ENCODE results near the gene MLLT1. TPM values are rescaled to one million over a fixed set of nuclear protein-coding genes. Genes with fewer than 3 reads are reported as not detected.

The MLLT1 gene
- total RNA-seq, 4 donors from 2014 or later, result 21.5 to 46.9 (median 33.4) TPM

- no peaks in the 10 kb centered on the region for H3K36me3 ChIP-seq
- intact Hi-C loops (cut with DNase I), result no loop called here
- H3K27me3 ChIP-seq, result no peaks in the 10 kb centered on the region
- 86% methylated on average over 3 of the region's 3 CpGs for WGBS
- no peaks in the 10 kb centered on the region for H3K9me3 ChIP-seq
- no peak for DNase-seq (ENCODE audit: extremely low spot score)
- no peaks in the 10 kb centered on the region for H3K4me1 ChIP-seq
- TF ChIP-seq, protein P1, sequence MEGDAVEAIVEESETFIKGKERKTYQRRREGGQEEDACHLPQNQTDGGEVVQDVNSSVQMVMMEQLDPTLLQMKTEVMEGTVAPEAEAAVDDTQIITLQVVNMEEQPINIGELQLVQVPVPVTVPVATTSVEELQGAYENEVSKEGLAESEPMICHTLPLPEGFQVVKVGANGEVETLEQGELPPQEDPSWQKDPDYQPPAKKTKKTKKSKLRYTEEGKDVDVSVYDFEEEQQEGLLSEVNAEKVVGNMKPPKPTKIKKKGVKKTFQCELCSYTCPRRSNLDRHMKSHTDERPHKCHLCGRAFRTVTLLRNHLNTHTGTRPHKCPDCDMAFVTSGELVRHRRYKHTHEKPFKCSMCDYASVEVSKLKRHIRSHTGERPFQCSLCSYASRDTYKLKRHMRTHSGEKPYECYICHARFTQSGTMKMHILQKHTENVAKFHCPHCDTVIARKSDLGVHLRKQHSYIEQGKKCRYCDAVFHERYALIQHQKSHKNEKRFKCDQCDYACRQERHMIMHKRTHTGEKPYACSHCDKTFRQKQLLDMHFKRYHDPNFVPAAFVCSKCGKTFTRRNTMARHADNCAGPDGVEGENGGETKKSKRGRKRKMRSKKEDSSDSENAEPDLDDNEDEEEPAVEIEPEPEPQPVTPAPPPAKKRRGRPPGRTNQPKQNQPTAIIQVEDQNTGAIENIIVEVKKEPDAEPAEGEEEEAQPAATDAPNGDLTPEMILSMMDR (IDR thresholded peaks at IDR 0.05), result no peak
- TF ChIP-seq POLR2AphosphoS5 (IDR thresholded peaks at IDR 0.05), result no peak
- TF ChIP-seq POLR2A (IDR thresholded peaks at IDR 0.05; ENCODE audit: low read depth), result no peak
- TF ChIP-seq EP300 (IDR thresholded peaks at IDR 0.05), result no peak
- H3K4me3 ChIP-seq, result no peak overlapping the region
- H3K27ac ChIP-seq (replicated peaks in 1 of 4), result no peak overlapping the region
Measured at GRCh38 chr19:6172074-6172863, 107.5 kb downstream of the MLLT1 start.

DNA sequence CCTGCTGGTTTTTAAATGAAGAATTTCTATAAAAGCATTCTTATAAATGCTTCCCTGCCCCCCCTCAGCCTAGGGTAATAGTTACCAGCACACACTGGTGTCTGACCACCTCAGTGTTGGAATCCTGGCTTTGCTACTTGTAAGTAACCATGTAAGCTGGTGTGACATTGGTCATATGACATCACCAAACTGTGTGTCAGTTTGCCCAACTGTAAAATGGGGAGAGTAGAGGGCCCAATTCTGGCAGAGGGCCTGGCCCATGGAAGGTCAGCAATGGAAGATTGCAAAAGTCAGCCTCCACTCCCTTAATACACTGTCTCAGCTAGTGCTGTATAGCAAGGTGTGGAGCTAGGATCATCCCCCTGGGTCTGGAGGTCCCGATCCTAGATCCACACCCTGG, 112.7 kb downstream of the MLLT1 start:
- no peaks in the 10 kb centered on the region for H3K4me1 ChIP-seq
- no peak overlapping the region for H3K27ac ChIP-seq (replicated peaks in 1 of 4)
- no peaks in the 10 kb centered on the region for H3K36me3 ChIP-seq
- TF ChIP-seq POLR2AphosphoS5 (IDR thresholded peaks at IDR 0.05), result no peak
- TF ChIP-seq EP300 (IDR thresholded peaks at IDR 0.05), result no peak
- TF ChIP-seq, protein P1 (IDR thresholded peaks at IDR 0.05), result no peak
- TF ChIP-seq POLR2A (IDR thresholded peaks at IDR 0.05; ENCODE audit: low read depth), result no peak
- no peak overlapping the region for H3K4me3 ChIP-seq
- no peak for DNase-seq (ENCODE audit: extremely low spot score)
- no peaks in the 10 kb centered on the region for H3K27me3 ChIP-seq
- H3K9me3 ChIP-seq, result no peaks in the 10 kb centered on the region
- intact Hi-C loops (cut with DNase I), result loop anchor here (5.0 kb wide), 1 partner anchor 130 kb away; no protein-coding TSS in a partner anchor
- 87% methylated on average over 1 of the region's 1 CpG for WGBS

GRCh38 chr19:6164906-6165531, 114.8 kb downstream of the MLLT1 start:
- TF ChIP-seq POLR2A (IDR thresholded peaks at IDR 0.05; ENCODE audit: low read depth) (no peak), EP300 (IDR thresholded peaks at IDR 0.05) (no peak), POLR2AphosphoS5 (IDR thresholded peaks at IDR 0.05) (no peak)
- TF ChIP-seq, protein P1 (IDR thresholded peaks at IDR 0.05), result no peak
- no peak for DNase-seq (ENCODE audit: extremely low spot score)
- Histone ChIP-seq H3K36me3 (no peaks in the 10 kb centered on the region), H3K27me3 (no peaks in the 10 kb centered on the region), H3K4me1 (no peaks in the 10 kb centered on the region), H3K4me3 (no peak overlapping the region), H3K27ac (replicated peaks in 1 of 4) (no peak overlapping the region), H3K9me3 (no peaks in the 10 kb centered on the region)
- intact Hi-C loops (cut with DNase I), result loop anchor here (5.0 kb wide), 1 partner anchor 132 kb away; no protein-coding TSS in a partner anchor
- WGBS, result 93% methylated on average over 5 of the region's 5 CpGs

DNA sequence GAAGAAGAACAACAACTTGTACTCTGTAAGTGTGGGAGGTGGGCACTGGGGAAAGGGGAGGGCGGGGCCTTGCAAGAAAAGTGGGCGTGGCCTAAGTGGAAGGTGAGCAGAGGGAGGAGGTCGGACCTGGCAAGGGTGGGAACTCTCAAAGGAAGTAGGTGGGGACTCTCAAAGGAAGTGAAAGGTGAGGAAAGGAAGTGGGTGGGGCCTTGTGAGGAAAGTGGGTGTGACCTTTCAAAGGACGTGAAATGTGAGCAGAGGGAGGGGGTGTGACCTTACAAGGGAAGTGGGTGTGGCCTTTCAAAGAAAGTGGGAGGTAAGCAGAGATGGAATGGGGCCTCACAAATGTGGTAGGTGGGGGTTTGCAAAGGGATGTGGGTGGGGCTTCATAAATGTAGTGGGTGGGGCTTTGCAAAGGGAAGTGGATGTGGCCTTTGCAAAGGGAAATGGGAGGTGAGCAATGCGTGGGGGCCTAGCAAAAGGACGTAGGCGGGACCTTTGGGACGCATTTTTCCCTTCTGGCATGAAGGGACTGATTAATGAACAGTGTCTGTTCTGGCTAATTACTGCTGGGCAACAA, 118.4 kb downstream of the MLLT1 start:
- WGBS, result 43% methylated on average over 8 of the region's 8 CpGs
- intact Hi-C loops (cut with DNase I), result no loop called here
- no peak overlapping the region for H3K27ac ChIP-seq (replicated peaks in 1 of 4)
- no peaks in the 10 kb centered on the region for H3K4me1 ChIP-seq
- H3K36me3 ChIP-seq, result no peaks in the 10 kb centered on the region
- H3K27me3 ChIP-seq, result no peaks in the 10 kb centered on the region
- TF ChIP-seq, protein P1 (IDR thresholded peaks at IDR 0.05), result no peak
- TF ChIP-seq POLR2A (IDR thresholded peaks at IDR 0.05; ENCODE audit: low read depth), result no peak
- no peak for TF ChIP-seq EP300 (IDR thresholded peaks at IDR 0.05)
- no peak for TF ChIP-seq POLR2AphosphoS5 (IDR thresholded peaks at IDR 0.05)
- no peak overlapping the region for H3K4me3 ChIP-seq
- no peak for DNase-seq (ENCODE audit: extremely low spot score)
- peaks cover 0 to 6% (median 2%) of the 10 kb centered on the region in 4 donors for H3K9me3 ChIP-seq

Small RNAs within 50 kb of the gene (small RNA-seq; reads per million reads assigned to genes)
- 0 reads per million in 3 donors for gene AC011471.1

Other genes with a start within 250 kb of the MLLT1 start
- gene RFX2, start 169.5 kb downstream of the MLLT1 start, total RNA-seq, result 10 to 100 TPM; 25.5 to 49.9 (median 32.8) TPM
- under 1 TPM; 0.42 to 0.86 (median 0.60) TPM for gene ACSBG2, start 144.3 kb downstream of the MLLT1 start, total RNA-seq
- gene ACER1, start 53.6 kb upstream of the MLLT1 start, total RNA-seq, result not detected
- 100 to 1,000 TPM in 2 of 4 donors, 10 to 100 TPM in 2; 77.2 to 111 (median 94.2) TPM for gene CLPP, start 81.6 kb upstream of the MLLT1 start, total RNA-seq
- gene ALKBH7, start 92.8 kb upstream of the MLLT1 start, total RNA-seq, result 100 to 1,000 TPM in 1 of 4 donors, 10 to 100 TPM in 3; 55.2 to 109 (median 71.8) TPM
- 1 to 10 TPM; 1.3 to 3.7 (median 2.4) TPM for gene PSPN, start 96.0 kb upstream of the MLLT1 start, total RNA-seq
- 10 to 100 TPM; 43.6 to 61.0 (median 56.8) TPM for gene GTF2F1, start 113.2 kb upstream of the MLLT1 start, total RNA-seq
- gene KHSRP, start 144.8 kb upstream of the MLLT1 start, total RNA-seq, result 100 to 1,000 TPM; 105 to 202 (median 148) TPM
- gene SLC25A41, start 153.8 kb upstream of the MLLT1 start, total RNA-seq, result 1 to 10 TPM in 1 of 4 donors, under 1 TPM in 2, not detected in 1; 0.32 to 2.4 (median 0.66) TPM
- 100 to 1,000 TPM; 215 to 412 (median 315) TPM for gene SLC25A23, start 179.8 kb upstream of the MLLT1 start, total RNA-seq
- 1 to 10 TPM in 3 of 4 donors, not detected in 1; 1.8 to 2.7 (median 2.4) TPM for gene CRB3, start 184.3 kb upstream of the MLLT1 start, total RNA-seq
- gene DENND1C, start 201.8 kb upstream of the MLLT1 start, total RNA-seq, result 1 to 10 TPM in 2 of 4 donors, under 1 TPM in 2; 0.13 to 2.8 (median 1.1) TPM
- 1 to 10 TPM; 1.7 to 4.7 (median 3.4) TPM for gene TUBB4A, start 222.3 kb upstream of the MLLT1 start, total RNA-seq